CD14-positive monocyte (primary cell): Measurements from ENCODE around the gene CNBP. TPM values are rescaled to one million over a fixed set of nuclear protein-coding genes. Genes with fewer than 3 reads are reported as not detected.

Experiments
- DNase-seq, 3 donors: peaks; one replicate each; pipeline ENCODE4 v3.0.0-alpha.2; 2011 to 2022
- H2AFZ ChIP-seq: 2 replicates; pipeline ENCODE4 v1.6.0; 2012; ENCODE audit warnings: mild to moderate bottlenecking, low read depth, low read length, inconsistent platforms; ENCODE audit not compliant: insufficient read depth, poor library complexity, severe bottlenecking
- H3K27ac ChIP-seq, 2 donors: 1 replicate in 1 of 2; 2 replicates in 1 of 2; pipeline ENCODE4 v1.5.1; 2012 to 2013; ENCODE audit warnings: low read length in 2 of 2, control low read depth in 1 of 2, inconsistent platforms in 1 of 2, low read depth in 1 of 2, mild to moderate bottlenecking in 1 of 2
- H3K27me3 ChIP-seq, 2 donors: one replicate each; pipeline versions ENCODE4 v1.6.0 to v1.6.1; 2011 to 2013; ENCODE audit warnings: low read length in 2 of 2; ENCODE audit not compliant: control insufficient read depth in 2 of 2, insufficient read depth in 2 of 2
- H3K36me3 ChIP-seq, 2 donors: replicated peaks in 1 of 2; 1 replicate in 1 of 2; 2 replicates in 1 of 2; pipeline versions ENCODE4 v1.5.1 to v1.6.1; 2012 to 2013; ENCODE audit warnings: low read length in 2 of 2, control low read depth in 1 of 2, inconsistent platforms in 1 of 2, mild to moderate bottlenecking in 1 of 2; ENCODE audit not compliant: insufficient read depth in 2 of 2, control insufficient read depth in 1 of 2
- H3K4me1 ChIP-seq, 2 donors: 1 replicate in 1 of 2; 2 replicates in 1 of 2; pipeline versions ENCODE4 v1.5.1 to v1.6.1; 2012 to 2013; ENCODE audit warnings: low read length in 2 of 2, control low read depth in 1 of 2, inconsistent platforms in 1 of 2, mild to moderate bottlenecking in 1 of 2, moderate library complexity in 1 of 2; ENCODE audit not compliant: insufficient read depth in 2 of 2, control insufficient read depth in 1 of 2
- H3K4me2 ChIP-seq: replicated peaks from 2 replicates; pipeline ENCODE3; 2012; ENCODE audit warnings: low read length, moderate library complexity, mild to moderate bottlenecking; ENCODE audit not compliant: poor library complexity, severe bottlenecking; ENCODE audit errors: extremely low read depth
- H3K4me3 ChIP-seq, 3 experiments: fragments of 200-600 bp in 1 of 3; sonication (generic) in 1 of 3; replicated peaks in 1 of 3; 1 replicate in 2 of 3; 2 replicates in 1 of 3; pipeline ENCODE4 v1.5.1; 2011 to 2013; ENCODE audit warnings: low read length in 3 of 3, mild to moderate bottlenecking in 3 of 3, control low read depth in 2 of 3, low read depth in 2 of 3, inconsistent platforms in 1 of 3, moderate library complexity in 1 of 3
- H3K79me2 ChIP-seq: 2 replicates; pipeline ENCODE4 v1.6.0; 2012; ENCODE audit warnings: mild to moderate bottlenecking, control low read depth, inconsistent platforms, low read length, moderate library complexity; ENCODE audit not compliant: insufficient read depth
- H3K9ac ChIP-seq: 2 replicates; pipeline ENCODE4 v1.6.0; 2017; ENCODE audit warnings: low read length, mild to moderate bottlenecking; ENCODE audit not compliant: insufficient read depth, poor library complexity, severe bottlenecking
- H3K9me3 ChIP-seq, 2 donors: replicated peaks in 1 of 2; 1 replicate in 1 of 2; 2 replicates in 1 of 2; pipeline versions ENCODE4 v1.5.1 to v1.6.1; 2012 to 2013; ENCODE audit warnings: low read length in 2 of 2, control low read depth in 1 of 2; ENCODE audit not compliant: control insufficient read depth in 1 of 2, insufficient read depth in 1 of 2
- H4K20me1 ChIP-seq: 2 replicates; pipeline ENCODE4 v1.6.0; 2012; ENCODE audit warnings: mild to moderate bottlenecking, low read length, control low read depth, moderate library complexity; ENCODE audit not compliant: insufficient read depth
- H3K27ac Mint-ChIP-seq, 7 donors: one replicate each; pipeline ENCODE4 v1.8.0; 2020; ENCODE audit warnings: mild to moderate bottlenecking in 7 of 7, mixed read lengths in 7 of 7, moderate library complexity in 6 of 7, inconsistent platforms in 2 of 7
- H3K27me3 Mint-ChIP-seq, 3 donors: one replicate each; pipeline ENCODE4 v1.8.0; 2021 to 2022; ENCODE audit warnings: low read depth in 3 of 3, mild to moderate bottlenecking in 3 of 3, mixed read lengths in 3 of 3, moderate library complexity in 3 of 3, inconsistent platforms in 1 of 3
- H3K36me3 Mint-ChIP-seq, 2 donors: one replicate each; pipeline ENCODE4 v1.8.0; 2020; ENCODE audit warnings: mixed read lengths in 2 of 2, inconsistent platforms in 1 of 2, mild to moderate bottlenecking in 1 of 2
- H3K4me1 Mint-ChIP-seq: one replicate; pipeline ENCODE4 v1.8.0; 2020; ENCODE audit warnings: mild to moderate bottlenecking, mixed read lengths
- H3K4me3 Mint-ChIP-seq, 2 donors: one replicate each; pipeline ENCODE4 v1.8.0; 2020; ENCODE audit warnings: mild to moderate bottlenecking in 2 of 2, mixed read lengths in 2 of 2, moderate library complexity in 1 of 2
- H3K9me3 Mint-ChIP-seq, 7 donors: one replicate each; pipeline ENCODE4 v1.8.0; 2020 to 2022; ENCODE audit warnings: mixed read lengths in 7 of 7, mild to moderate bottlenecking in 6 of 7, moderate library complexity in 6 of 7, inconsistent platforms in 2 of 7
- CTCF ChIP-seq: fragments of 200-600 bp; IDR thresholded peaks from one replicate; pipeline ENCODE4 v1.8.0; 2022; ENCODE audit warnings: antibody characterized with exemption, mild to moderate bottlenecking
- WGBS: methylation state at CpG from one replicate; pipeline ENCODE4 v1.1.5; 2013; ENCODE audit warnings: missing lambda C conversion rate; ENCODE audit not compliant: insufficient coverage; 5-methylcytosine and 5-hydroxymethylcytosine counted together
- intact Hi-C, 2 donors: fragments of 100-400 bp; cut with micrococcal nuclease; formaldehyde crosslinking; loops; one replicate each; pipeline versions ENCODE4 v1.15.0 to v1.15.1; 2023
- polyA plus RNA-seq, 3 donors: library from polyadenylated mRNA; depleted of rRNA in 1 of 3; unstranded in 2 of 3; stranded (reverse) in 1 of 3; fragments of 300-500 nt in 2 of 3; fragments of >200 nt in 1 of 3; fragmentation: Illumina TruSeq in 2 of 3; gene quantifications; 1 replicate in 2 of 3; 2 replicates in 1 of 3; pipeline ENCODE4 v1.2.3, GENCODE V29; 2012 to 2021

The CNBP gene
- polyA plus RNA-seq, 3 donors = 354 to 946 (median 845) TPM

- Mint-ChIP-seq H3K9me3 (peaks cover 0 to 3% (median 0%) of the 10 kb centered on the region in 7 donors), H3K4me1 (peaks cover 6% of the 10 kb centered on the region), H3K4me3 (no peak overlapping the region), H3K27ac (peak overlapping the region in 1 of 7 donors; percentile 33), H3K27me3 (peaks cover 5 to 18% (median 13%) of the 10 kb centered on the region in 3 donors), H3K36me3 (peaks cover 89 to 98% of the 10 kb centered on the region in 2 donors)
- Histone ChIP-seq H3K27me3 (no peaks in the 10 kb centered on the region), H3K79me2 (no peaks in the 10 kb centered on the region), H3K4me1 (no peaks in the 10 kb centered on the region), H3K4me2 (no peak overlapping the region), H3K9ac (no peak overlapping the region), H4K20me1 (peaks cover 18% of the 10 kb centered on the region), H3K9me3 (no peaks in the 10 kb centered on the region), H3K4me3 (no peak overlapping the region), H3K36me3 (peaks cover 74 to 96% of the 10 kb centered on the region in 2 donors), H2AFZ (no peak overlapping the region), H3K27ac (no peak overlapping the region)
- intact Hi-C loops = no loop called here
- WGBS = 100% methylated on average over 6 of the region's 13 CpGs
- DNase-seq = no peak
- no peak for TF ChIP-seq CTCF
These were observed 53.3 kb downstream of the CNBP start for GRCh38 chr3:129130291-129130813.

GRCh38 chr3:129128357-129129155 is 55.1 kb downstream of the CNBP start:
- H3K9me3 ChIP-seq = no peaks in the 10 kb centered on the region
- H3K27ac ChIP-seq = no peak overlapping the region
- Mint-ChIP-seq H3K4me3 (no peak overlapping the region), H3K9me3 (peaks cover 0 to 3% (median 0%) of the 10 kb centered on the region in 7 donors), H3K4me1 (peaks cover 9% of the 10 kb centered on the region), H3K27ac (no peak overlapping the region), H3K36me3 (peaks cover 75 to 82% of the 10 kb centered on the region in 2 donors), H3K27me3 (peaks cover 5 to 20% (median 18%) of the 10 kb centered on the region in 3 donors)
- H2AFZ ChIP-seq = no peak overlapping the region
- no peak for DNase-seq
- H3K79me2 ChIP-seq = no peaks in the 10 kb centered on the region
- H3K9ac ChIP-seq = no peak overlapping the region
- WGBS = 99% methylated on average over 15 of the region's 16 CpGs
- no peak overlapping the region for H3K4me2 ChIP-seq
- peaks cover 56 to 78% of the 10 kb centered on the region in 2 donors for H3K36me3 ChIP-seq
- H3K4me1 ChIP-seq = peaks cover 2 to 3% of the 10 kb centered on the region in 2 donors
- H4K20me1 ChIP-seq = peaks cover 19% of the 10 kb centered on the region
- no peaks in the 10 kb centered on the region for H3K27me3 ChIP-seq
- H3K4me3 ChIP-seq = no peak overlapping the region
- TF ChIP-seq CTCF = no peak
- intact Hi-C loops = no loop called here
